Hematopoietic multipotent progenitor cell treated with erythropoietin and hydrocortisone succinate and interleukin-3 and kit ligand, for 8 days (in vitro differentiated cells): ENCODE measurements around the gene CACNA2D1.
A peak's percentile ranks its signal among the peaks of the same experiment; 100 is the strongest.
"Not testable (repeated sequence)": the region's sequence is repeated elsewhere in the genome, so short reads cannot be mapped to it uniquely, and the experiment has no call there.

ENCODE experiments used
- DNase-seq: peaks from one replicate; pipeline ENCODE4 v3.0.0-alpha.2; 2015

CACNA2D1 gene

GRCh38 chr7:82021036-82021435, 422.5 kb downstream of the CACNA2D1 start:
- no peak for DNase-seq

GRCh38 chr7:82019551-82020475, 423.8 kb downstream of the CACNA2D1 start:
- DNase-seq, result no peak

GRCh38 chr7:82018226-82018625, 425.4 kb downstream of the CACNA2D1 start:
- DNase-seq, result no peak

- DNase-seq, result peak; percentile 39
Observed at GRCh38 chr7:82017334-82017943, 426.1 kb downstream of the CACNA2D1 start.

- DNase-seq, result no peak
Observed at GRCh38 chr7:82015751-82016150, 427.8 kb downstream of the CACNA2D1 start.

GRCh38 chr7:82014574-82014973, 429.0 kb downstream of the CACNA2D1 start:
- not testable (repeated sequence) for DNase-seq

- DNase-seq, result no peak
Observed at GRCh38 chr7:82012453-82012852, 431.1 kb downstream of the CACNA2D1 start.

- DNase-seq, result no peak
Observed at GRCh38 chr7:82010416-82010815, 433.2 kb downstream of the CACNA2D1 start.

GRCh38 chr7:82007315-82007714, 436.3 kb downstream of the CACNA2D1 start:
- no peak for DNase-seq

- no peak for DNase-seq
Observed at GRCh38 chr7:82005056-82005455, 438.5 kb downstream of the CACNA2D1 start.

GRCh38 chr7:81993186-81993585, 450.4 kb downstream of the CACNA2D1 start:
- no peak for DNase-seq

- no peak for DNase-seq
Observed at GRCh38 chr7:81990395-81990794, 453.2 kb downstream of the CACNA2D1 start.

GRCh38 chr7:81986723-81987470, 456.7 kb downstream of the CACNA2D1 start:
- no peak for DNase-seq

- no peak for DNase-seq
Observed at GRCh38 chr7:81983406-81983805, 460.2 kb downstream of the CACNA2D1 start.

GRCh38 chr7:81973117-81973516, 470.5 kb downstream of the CACNA2D1 start:
- no peak for DNase-seq

GRCh38 chr7:81960026-81960425, 483.6 kb downstream of the CACNA2D1 start:
- DNase-seq, result no peak

GRCh38 chr7:81957517-81957916, 486.1 kb downstream of the CACNA2D1 start:
- DNase-seq, result no peak

GRCh38 chr7:81956520-81956919, 487.1 kb downstream of the CACNA2D1 start:
- peak; percentile 67 for DNase-seq

GRCh38 chr7:81949306-81949705, 494.3 kb downstream of the CACNA2D1 start:
- DNase-seq, result no peak

- DNase-seq, result no peak
Observed at GRCh38 chr7:81944058-81944457, 499.5 kb downstream of the CACNA2D1 start.

GRCh38 chr7:81937091-81937490, 506.5 kb downstream of the CACNA2D1 start:
- DNase-seq, result no peak

GRCh38 chr7:81934596-81935301, 508.8 kb downstream of the CACNA2D1 start:
- no peak for DNase-seq

GRCh38 chr7:81932936-81933335, 510.6 kb downstream of the CACNA2D1 start:
- DNase-seq, result no peak
